DOHH2 (cell line): ENCODE results near the gene CNST.
"Not testable (repeated sequence)": the region's sequence is repeated elsewhere in the genome, so short reads cannot be mapped to it uniquely, and the experiment has no call there.

Experiments
- H3F3A ChIP-seq: fragments of 200-600 bp; sonication (generic), shearing (Covaris generic); 2 replicates; pipeline ENCODE4 v1.6.0; 2016; ENCODE audit warnings: antibody characterized with exemption, mild to moderate bottlenecking; ENCODE audit not compliant: control insufficient read depth, insufficient read depth
- H3K27ac ChIP-seq: fragments of 200-600 bp; sonication (generic); 2 replicates; pipeline ENCODE4 v1.5.1; 2014; ENCODE audit warnings: low read depth, mild to moderate bottlenecking, low read length, moderate library complexity
- H3K27me3 ChIP-seq: fragments of 200-600 bp; sonication (generic); 2 replicates; pipeline ENCODE4 v1.6.1; 2014; ENCODE audit warnings: mild to moderate bottlenecking, low read length, mixed read lengths; ENCODE audit not compliant: control insufficient read depth
- H3K36me3 ChIP-seq: fragments of 200-600 bp; sonication (generic); 2 replicates; pipeline ENCODE4 v1.6.1; 2014; ENCODE audit warnings: mild to moderate bottlenecking, low read length, moderate library complexity, mixed read lengths; ENCODE audit not compliant: control insufficient read depth
- H3K4me1 ChIP-seq: fragments of 200-600 bp; sonication (generic); 2 replicates; pipeline ENCODE4 v1.6.1; 2014; ENCODE audit warnings: mild to moderate bottlenecking, low read length, mixed read lengths; ENCODE audit not compliant: control insufficient read depth
- H3K4me2 ChIP-seq: fragments of 200-600 bp; sonication (generic); 2 replicates; pipeline ENCODE4 v1.6.0; 2014; ENCODE audit warnings: mild to moderate bottlenecking, low read length, moderate library complexity
- H3K4me3 ChIP-seq: fragments of 200-600 bp; sonication (generic); 2 replicates; pipeline ENCODE4 v1.5.1; 2014; ENCODE audit warnings: mild to moderate bottlenecking, low read length, mixed read lengths
- H3K79me2 ChIP-seq: fragments of 200-600 bp; sonication (generic); 2 replicates; pipeline ENCODE4 v1.6.1; 2014; ENCODE audit warnings: mild to moderate bottlenecking, low read length, mixed read lengths; ENCODE audit not compliant: control insufficient read depth
- H3K9me2 ChIP-seq: fragments of 200-600 bp; sonication (generic); replicated peaks from 2 replicates; pipeline ENCODE4 v1.6.1; 2014; ENCODE audit warnings: mild to moderate bottlenecking, low read length, mixed read lengths; ENCODE audit not compliant: control insufficient read depth
- H3K9me3 ChIP-seq: fragments of 200-600 bp; sonication (generic); 2 replicates; pipeline ENCODE4 v1.6.1; 2014; ENCODE audit warnings: antibody characterized with exemption, low read length, mixed read lengths; ENCODE audit not compliant: control insufficient read depth, insufficient read depth
- H4K20me1 ChIP-seq: fragments of 200-600 bp; sonication (generic); 2 replicates; pipeline ENCODE4 v1.6.0; 2014; ENCODE audit warnings: low read depth, mild to moderate bottlenecking, antibody characterized with exemption, low read length, moderate library complexity; ENCODE audit not compliant: control insufficient read depth, insufficient read depth
- EZH2phosphoT487 ChIP-seq: fragments of 200-600 bp; sonication (generic); IDR thresholded peaks from 2 replicates; pipeline ENCODE4 v1.6.1; 2017; ENCODE audit warnings: borderline replicate concordance, mild to moderate bottlenecking, antibody characterized with exemption, low read length, moderate library complexity, mixed read lengths
- TF ChIP-seq, protein P1 (sequence below): fragments of 200-600 bp; sonication (generic); IDR thresholded peaks from one replicate; pipeline ENCODE4 v1.5.1; 2014; ENCODE audit warnings: antibody characterized with exemption, mild to moderate bottlenecking, low read depth, low read length; ENCODE audit not compliant: poor library complexity, severe bottlenecking

CNST gene

GRCh38 chr1:246566813-246567645, 773 bp downstream of the CNST start:
- Histone ChIP-seq H4K20me1 (peaks cover 6% of the 10 kb centered on the region; the same call in 1 of the 2 replicates), H3K9me3 (no peaks in the 10 kb centered on the region), H3K4me3 (peak overlapping the region; percentile 91), H3K4me2 (peak overlapping the region; percentile 99), H3K27ac (peak overlapping the region; percentile 91), H3K79me2 (peaks cover 97% of the 10 kb centered on the region), H3K4me1 (peaks cover 61% of the 10 kb centered on the region), H3F3A (peaks cover 25% of the 10 kb centered on the region), H3K27me3 (no peaks in the 10 kb centered on the region), H3K36me3 (peaks cover 65% of the 10 kb centered on the region), H3K9me2 (no peaks in the 10 kb centered on the region)
- TF ChIP-seq, protein P1, sequence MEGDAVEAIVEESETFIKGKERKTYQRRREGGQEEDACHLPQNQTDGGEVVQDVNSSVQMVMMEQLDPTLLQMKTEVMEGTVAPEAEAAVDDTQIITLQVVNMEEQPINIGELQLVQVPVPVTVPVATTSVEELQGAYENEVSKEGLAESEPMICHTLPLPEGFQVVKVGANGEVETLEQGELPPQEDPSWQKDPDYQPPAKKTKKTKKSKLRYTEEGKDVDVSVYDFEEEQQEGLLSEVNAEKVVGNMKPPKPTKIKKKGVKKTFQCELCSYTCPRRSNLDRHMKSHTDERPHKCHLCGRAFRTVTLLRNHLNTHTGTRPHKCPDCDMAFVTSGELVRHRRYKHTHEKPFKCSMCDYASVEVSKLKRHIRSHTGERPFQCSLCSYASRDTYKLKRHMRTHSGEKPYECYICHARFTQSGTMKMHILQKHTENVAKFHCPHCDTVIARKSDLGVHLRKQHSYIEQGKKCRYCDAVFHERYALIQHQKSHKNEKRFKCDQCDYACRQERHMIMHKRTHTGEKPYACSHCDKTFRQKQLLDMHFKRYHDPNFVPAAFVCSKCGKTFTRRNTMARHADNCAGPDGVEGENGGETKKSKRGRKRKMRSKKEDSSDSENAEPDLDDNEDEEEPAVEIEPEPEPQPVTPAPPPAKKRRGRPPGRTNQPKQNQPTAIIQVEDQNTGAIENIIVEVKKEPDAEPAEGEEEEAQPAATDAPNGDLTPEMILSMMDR: no peak
- no peak for TF ChIP-seq EZH2phosphoT487

DNA sequence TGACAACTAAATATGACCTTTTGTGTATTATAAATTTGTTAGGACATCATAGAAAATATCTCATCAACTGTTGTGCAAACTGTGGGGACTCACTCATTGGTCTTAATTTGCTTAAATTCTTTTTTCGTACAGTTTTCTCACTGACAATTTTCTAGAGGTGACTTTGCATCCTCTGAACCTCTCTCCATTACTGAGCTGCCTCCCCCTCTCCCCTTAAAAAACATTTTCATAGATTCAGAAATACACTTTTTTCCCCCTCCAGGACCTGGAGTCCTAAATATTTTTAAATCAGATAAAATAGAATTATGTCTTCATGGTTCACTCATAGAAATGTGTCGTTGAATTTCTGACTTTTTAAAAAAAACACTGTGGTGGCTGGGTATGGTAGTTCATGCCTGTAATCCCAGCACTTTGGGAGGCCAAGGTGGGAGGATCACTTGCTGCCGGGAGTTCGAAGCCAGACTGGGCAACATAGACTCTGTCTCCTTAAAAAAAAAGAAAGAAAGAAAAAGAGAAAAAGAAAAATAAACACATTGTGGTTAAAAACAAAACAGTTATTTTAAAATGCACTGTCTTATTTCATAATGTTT, 1.5 kb downstream of the CNST start:
- H3K27ac ChIP-seq: peak overlapping the region; percentile 91

GRCh38 chr1:246569248-246570238, 3.3 kb downstream of the CNST start:
- Histone ChIP-seq H3K4me2 (peak overlapping the region; percentile 99), H4K20me1 (peaks cover 6% of the 10 kb centered on the region; the same call in 1 of the 2 replicates)

More for the DNA sequence above, 1.5 kb downstream of the CNST start:
- H3K4me3 ChIP-seq: peak overlapping the region; percentile 91
- H3K9me2 ChIP-seq: no peaks in the 10 kb centered on the region
- H3K79me2 ChIP-seq: peaks cover 98% of the 10 kb centered on the region
- peaks cover 68% of the 10 kb centered on the region for H3K4me1 ChIP-seq
- no peaks in the 10 kb centered on the region for H3K9me3 ChIP-seq
- peaks cover 6% of the 10 kb centered on the region; the same call in 1 of the 2 replicates for H4K20me1 ChIP-seq
- H3K4me2 ChIP-seq: peak overlapping the region; percentile 99
- peaks cover 26% of the 10 kb centered on the region for H3F3A ChIP-seq
- TF ChIP-seq, protein P1: no peak
- no peaks in the 10 kb centered on the region for H3K27me3 ChIP-seq
- H3K36me3 ChIP-seq: peaks cover 60% of the 10 kb centered on the region

DNA sequence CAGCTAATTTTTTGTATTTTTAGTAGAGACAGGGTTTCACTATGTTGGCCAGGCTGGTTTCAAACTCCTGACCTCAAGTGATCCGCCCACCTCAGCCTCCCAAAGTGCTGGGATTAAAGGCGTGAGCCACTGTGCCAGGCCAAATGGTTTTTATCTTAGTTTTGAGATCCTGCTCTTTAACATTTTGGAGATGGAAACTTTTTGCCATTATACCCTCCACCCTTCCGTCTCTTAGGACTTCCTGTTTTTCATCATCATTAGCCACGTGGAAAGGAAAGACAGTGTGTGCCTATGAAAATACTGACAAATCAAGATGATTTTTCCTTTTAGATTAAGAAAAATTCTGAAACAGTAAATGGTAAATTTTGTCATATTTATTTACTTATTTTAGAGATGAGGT, 5.1 kb downstream of the CNST start:
- H4K20me1 ChIP-seq, H3K9me2 ChIP-seq, H3K9me3 ChIP-seq, H3K27me3 ChIP-seq: not testable (repeated sequence)
- peaks cover 71% of the 10 kb centered on the region for H3K4me1 ChIP-seq
- peaks cover 37% of the 10 kb centered on the region for H3F3A ChIP-seq
- peaks cover 98% of the 10 kb centered on the region for H3K79me2 ChIP-seq
- peak overlapping the region; percentile 99 for H3K4me2 ChIP-seq
- H3K27ac ChIP-seq: peak overlapping the region; percentile 91
- H3K4me3 ChIP-seq: peak overlapping the region; percentile 91
- H3K36me3 ChIP-seq: peaks cover 37% of the 10 kb centered on the region

More at GRCh38 chr1:246569248-246570238, 3.3 kb downstream of the CNST start:
- H3K4me1 ChIP-seq: peaks cover 73% of the 10 kb centered on the region
- no peaks in the 10 kb centered on the region for H3K9me3 ChIP-seq
- peaks cover 37% of the 10 kb centered on the region for H3F3A ChIP-seq
- no peaks in the 10 kb centered on the region for H3K27me3 ChIP-seq
- H3K9me2 ChIP-seq: no peaks in the 10 kb centered on the region
- H3K79me2 ChIP-seq: peaks cover 98% of the 10 kb centered on the region
- H3K4me3 ChIP-seq: peak overlapping the region; percentile 91
- peaks cover 48% of the 10 kb centered on the region for H3K36me3 ChIP-seq
- TF ChIP-seq, protein P1: no peak
- TF ChIP-seq EZH2phosphoT487: no peak
- H3K27ac ChIP-seq: peak overlapping the region; percentile 91
